Body of pancreas (tissue), 4 donors: ENCODE results near the gene HSBP1L1. TPM values are rescaled to one million over a fixed set of nuclear protein-coding genes. Genes with fewer than 3 reads are reported as not detected.

Experiments
- ATAC-seq: fragments of 150-250 bp; one replicate; pipeline ENCODE4 v1.9.1; 2016
- DNase-seq, 4 donors: peaks; one replicate each; pipeline ENCODE4 v3.0.0-alpha.2; 2019
- H3K27ac ChIP-seq, 4 donors: fragments of 200-600 bp; sonication (generic); 1 replicate in 3 of 4; 2 replicates in 1 of 4; pipeline versions ENCODE4 v1.5.1 to v1.6.1; 2016 to 2019; ENCODE audit warnings: mild to moderate bottlenecking in 1 of 4, mixed read lengths in 1 of 4, moderate library complexity in 1 of 4
- H3K27me3 ChIP-seq, 2 donors: fragments of 200-600 bp; sonication (generic); one replicate each; pipeline ENCODE4 v1.6.0; 2016; ENCODE audit warnings: mild to moderate bottlenecking in 1 of 2
- H3K36me3 ChIP-seq, 2 donors: fragments of 200-600 bp; sonication (generic); replicated peaks in 1 of 2; 2 replicates each; pipeline ENCODE4 v1.5.1; 2016; ENCODE audit warnings: low read depth in 2 of 2; ENCODE audit not compliant: insufficient read depth in 1 of 2
- H3K4me1 ChIP-seq: fragments of 200-600 bp; sonication (generic); one replicate; pipeline ENCODE4 v1.6.0; 2016
- H3K4me3 ChIP-seq, 2 donors: fragments of 200-600 bp; sonication (generic); 1 replicate in 1 of 2; 2 replicates in 1 of 2; pipeline ENCODE4 v1.5.1; 2016 to 2019
- H3K9me3 ChIP-seq, 3 donors: fragments of 200-600 bp; sonication (generic); 1 replicate in 2 of 3; 2 replicates in 1 of 3; pipeline ENCODE4 v1.5.1; 2016
- POLR2A ChIP-seq, 3 donors: fragments of 450-650 bp; IDR thresholded peaks; one replicate each; pipeline ENCODE4 v1.6.1; 2016; ENCODE audit warnings: antibody characterized with exemption in 3 of 3, mild to moderate bottlenecking in 2 of 3
- WGBS, 2 donors: methylation state at CpG; one replicate each; pipeline ENCODE4 v1.1.5; 2017; 5-methylcytosine and 5-hydroxymethylcytosine counted together
- intact Hi-C: fragments of 100-400 bp; cut with DNase I; formaldehyde crosslinking; loops from one replicate; pipeline ENCODE4 v1.15.1; 2023
- total RNA-seq, 2 donors: library from RNA; depleted of rRNA; stranded (reverse); fragments of >200 nt; gene quantifications; one replicate each; pipeline ENCODE4 v1.1.0, GENCODE V29; 2016
- TF ChIP-seq, protein P1 (sequence below), 7 experiments: fragments of 450-650 bp in 4 of 7; fragments of 200-600 bp in 3 of 7; sonication (generic) in 3 of 7; IDR thresholded peaks; one replicate each; pipeline ENCODE4 v1.5.1; 2016 to 2019; ENCODE audit warnings: antibody characterized with exemption in 7 of 7

HSBP1L1 gene
- total RNA-seq, 2 donors from 2014 or later = 14.8 to 22.1 TPM

DNA sequence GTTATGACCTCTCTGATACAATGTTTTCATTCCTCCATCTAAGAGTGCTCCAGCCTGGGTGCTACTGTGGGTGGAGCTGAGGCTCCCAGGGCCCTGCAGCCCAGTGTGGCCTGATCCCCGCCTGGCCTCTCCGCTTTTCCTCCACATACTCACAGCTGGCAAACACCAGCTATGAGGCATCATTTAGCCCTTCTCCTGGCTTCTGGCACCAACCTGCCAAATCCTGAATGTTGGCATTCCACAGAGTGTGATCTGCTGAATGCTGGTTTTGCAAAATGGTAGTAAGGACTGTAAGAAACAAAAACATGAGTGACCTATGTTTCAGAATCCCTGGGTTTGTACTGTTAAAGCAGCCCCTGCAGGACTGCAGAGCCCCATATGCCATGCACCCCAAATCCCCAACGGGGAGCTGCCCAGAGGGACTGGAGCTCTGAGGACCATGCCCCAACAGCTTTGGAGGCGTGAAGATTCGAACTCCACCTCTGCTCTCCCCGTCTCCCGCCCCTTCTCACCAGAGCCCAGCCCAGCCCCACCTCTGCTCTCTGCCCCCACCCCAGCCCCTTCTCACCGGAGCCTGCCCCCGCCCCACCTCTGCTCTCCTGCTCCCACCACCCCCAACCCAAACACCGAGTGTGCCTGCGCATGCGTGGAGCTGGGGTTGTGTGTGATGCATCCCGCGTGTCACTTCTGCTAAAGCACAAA lies 17.2 kb upstream of the HSBP1L1 start:
- DNase-seq = peak in 1 of 4 donors; percentile 7
- H3K9me3 ChIP-seq = no peaks in the 10 kb centered on the region
- 88 to 89% methylated on average over 12 to 14 of the region's 14 CpGs for WGBS, 2 donors
- TF ChIP-seq, protein P1, sequence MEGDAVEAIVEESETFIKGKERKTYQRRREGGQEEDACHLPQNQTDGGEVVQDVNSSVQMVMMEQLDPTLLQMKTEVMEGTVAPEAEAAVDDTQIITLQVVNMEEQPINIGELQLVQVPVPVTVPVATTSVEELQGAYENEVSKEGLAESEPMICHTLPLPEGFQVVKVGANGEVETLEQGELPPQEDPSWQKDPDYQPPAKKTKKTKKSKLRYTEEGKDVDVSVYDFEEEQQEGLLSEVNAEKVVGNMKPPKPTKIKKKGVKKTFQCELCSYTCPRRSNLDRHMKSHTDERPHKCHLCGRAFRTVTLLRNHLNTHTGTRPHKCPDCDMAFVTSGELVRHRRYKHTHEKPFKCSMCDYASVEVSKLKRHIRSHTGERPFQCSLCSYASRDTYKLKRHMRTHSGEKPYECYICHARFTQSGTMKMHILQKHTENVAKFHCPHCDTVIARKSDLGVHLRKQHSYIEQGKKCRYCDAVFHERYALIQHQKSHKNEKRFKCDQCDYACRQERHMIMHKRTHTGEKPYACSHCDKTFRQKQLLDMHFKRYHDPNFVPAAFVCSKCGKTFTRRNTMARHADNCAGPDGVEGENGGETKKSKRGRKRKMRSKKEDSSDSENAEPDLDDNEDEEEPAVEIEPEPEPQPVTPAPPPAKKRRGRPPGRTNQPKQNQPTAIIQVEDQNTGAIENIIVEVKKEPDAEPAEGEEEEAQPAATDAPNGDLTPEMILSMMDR (IDR thresholded peaks at IDR 0.05) = no peak
- TF ChIP-seq POLR2A (IDR thresholded peaks at IDR 0.05) = no peak
- H3K36me3 ChIP-seq = peaks cover 6% of the 10 kb centered on the region in 2 donors
- H3K4me3 ChIP-seq = no peak overlapping the region
- H3K27me3 ChIP-seq = no peaks in the 10 kb centered on the region
- peaks cover 72% of the 10 kb centered on the region for H3K4me1 ChIP-seq
- H3K27ac ChIP-seq = no peak overlapping the region
- ATAC-seq = no peak
- intact Hi-C loops = loop anchor here (10.0 kb wide), 1 partner anchor 78 kb away; no protein-coding TSS in a partner anchor

DNA sequence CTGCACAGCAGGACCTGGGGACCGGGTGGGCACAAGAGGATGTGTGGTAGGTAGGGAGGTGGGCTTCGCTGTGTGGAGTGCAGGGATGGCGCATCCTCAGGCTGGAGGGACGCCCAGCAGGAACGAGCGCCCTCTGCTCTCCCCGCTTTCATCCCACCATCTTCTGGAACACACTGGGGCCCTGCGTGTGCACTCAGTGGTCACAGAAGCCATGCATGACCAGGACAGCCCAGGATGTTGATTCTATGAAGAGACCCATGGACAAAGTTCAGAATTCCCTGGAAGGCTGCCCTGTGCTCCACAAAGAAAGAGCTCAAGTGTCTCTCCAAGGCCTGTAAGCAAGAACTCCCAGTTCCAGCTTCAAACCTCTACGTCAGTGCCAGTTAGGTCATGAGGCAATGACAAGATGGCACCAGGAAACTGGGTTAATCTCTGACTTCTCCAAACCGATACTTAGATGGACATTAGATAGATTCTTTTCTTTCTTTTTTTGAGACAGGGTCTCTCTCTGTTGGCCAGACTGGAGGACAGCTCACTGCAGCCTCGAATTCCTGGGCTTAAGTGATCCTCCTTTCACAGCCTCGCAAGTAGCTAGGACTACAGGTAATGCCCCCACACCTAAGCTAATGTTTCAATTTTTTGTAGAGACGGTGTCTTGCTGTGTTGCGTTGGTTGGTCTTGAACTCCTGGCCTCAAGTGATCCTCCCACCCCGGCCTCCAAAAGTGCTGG lies 16.4 kb upstream of the HSBP1L1 start:
- WGBS, 2 donors = 84 to 87% methylated on average over 11 to 15 of the region's 15 CpGs
- no peak for ATAC-seq
- intact Hi-C loops = loop anchor here (10.0 kb wide), 1 partner anchor 77 kb away; no protein-coding TSS in a partner anchor
- Histone ChIP-seq H3K4me3 (no peak overlapping the region), H3K9me3 (no peaks in the 10 kb centered on the region), H3K27ac (no peak overlapping the region), H3K36me3 (no peaks in the 10 kb centered on the region), H3K27me3 (no peaks in the 10 kb centered on the region), H3K4me1 (peaks cover 69% of the 10 kb centered on the region)
- peak in 1 of 4 donors; percentile 15 for DNase-seq
- no peak for TF ChIP-seq POLR2A (IDR thresholded peaks at IDR 0.05)
- TF ChIP-seq, protein P1 (IDR thresholded peaks at IDR 0.05) = no peak

GRCh38 chr18:79948719-79949411 lies 15.6 kb upstream of the HSBP1L1 start:
- no peak overlapping the region for H3K4me3 ChIP-seq
- WGBS, 2 donors = 86 to 87% methylated on average over 20 to 23 of the region's 23 CpGs
- no peaks in the 10 kb centered on the region for H3K36me3 ChIP-seq
- H3K27ac ChIP-seq = peak overlapping the region in 1 of 4 donors; percentile 83
- intact Hi-C loops = loop anchor here (10.0 kb wide), 1 partner anchor 76 kb away; no protein-coding TSS in a partner anchor
- H3K27me3 ChIP-seq = no peaks in the 10 kb centered on the region
- ATAC-seq (no peak), DNase-seq (peak in 1 of 4 donors; percentile 10)
- H3K9me3 ChIP-seq = no peaks in the 10 kb centered on the region
- H3K4me1 ChIP-seq = peaks cover 62% of the 10 kb centered on the region
- TF ChIP-seq, protein P1 (IDR thresholded peaks at IDR 0.05) = no peak
- TF ChIP-seq POLR2A (IDR thresholded peaks at IDR 0.05) = no peak

GRCh38 chr18:79949697-79950487 lies 14.6 kb upstream of the HSBP1L1 start:
- intact Hi-C loops = loop anchor here (10.0 kb wide), 1 partner anchor 75 kb away; no protein-coding TSS in a partner anchor
- Histone ChIP-seq H3K4me3 (peak overlapping the region in 1 of 2 donors; percentile 81), H3K27ac (peak overlapping the region in 3 of 4 donors; percentile 74 to 83 (median 80)), H3K4me1 (peaks cover 51% of the 10 kb centered on the region), H3K9me3 (no peaks in the 10 kb centered on the region), H3K27me3 (no peaks in the 10 kb centered on the region), H3K36me3 (no peaks in the 10 kb centered on the region)
- ATAC-seq (no peak), DNase-seq (peak in 2 of 4 donors; percentile 15 to 51)
- TF ChIP-seq, protein P1 (IDR thresholded peaks at IDR 0.05) = no peak
- no peak for TF ChIP-seq POLR2A (IDR thresholded peaks at IDR 0.05)
- 54 to 59% methylated on average over 12 of the region's 12 CpGs for WGBS, 2 donors
